ENCODE measurements around the gene RNF223.

Gene RNF223

GRCh38 chr1:1086911-1087341 is 12.8 kb upstream of the RNF223 start:
- no peak overlapping the region for H3K56ac ChIP-seq (ENCODE audit: low read length)
- H2BK120ac ChIP-seq (ENCODE audit: low read depth, low read length) = no peak overlapping the region
- H2AK5ac ChIP-seq (ENCODE audit: low read length) = no peak overlapping the region
- H3K4me1 ChIP-seq (ENCODE audit: control insufficient read depth, low read depth, low read length) = no peaks in the 10 kb centered on the region
- no peak overlapping the region for H3K4me3 ChIP-seq (ENCODE audit: low read length)
- no peak overlapping the region for H3K23ac ChIP-seq (ENCODE audit: low read length)
- H3K18ac ChIP-seq (ENCODE audit: low read length) = no peak overlapping the region
- no peak overlapping the region for H3K4me2 ChIP-seq (ENCODE audit: low read length)
- no peak overlapping the region for H4K5ac ChIP-seq (ENCODE audit: low read length)
- no peaks in the 10 kb centered on the region for H3K36me3 ChIP-seq (ENCODE audit: control insufficient read depth, insufficient read depth, low read length)
- no peaks in the 10 kb centered on the region for H3K79me1 ChIP-seq (ENCODE audit: low read length)
- H2BK5ac ChIP-seq (ENCODE audit: low read length) = no peak overlapping the region
- H4K8ac ChIP-seq (ENCODE audit: low read depth, low read length) = no peak overlapping the region
- H3K9ac ChIP-seq (ENCODE audit: low read length) = no peak overlapping the region
- no peaks in the 10 kb centered on the region for H3K79me2 ChIP-seq (ENCODE audit: control insufficient read depth, insufficient read depth, low read length)
- H3K27ac ChIP-seq (ENCODE audit: low read depth, low read length) = no peak overlapping the region
- DNase-seq = no peak
- no peak overlapping the region for H3K4ac ChIP-seq (ENCODE audit: low read depth, low read length)
- no peak overlapping the region for H2BK15ac ChIP-seq (replicated peaks; ENCODE audit: low read depth)
- WGBS (ENCODE audit: extremely low coverage, insufficient coverage, low lambda C conversion rate) = no CpG with 5 or more reads among the region's 17 CpGs
- H3K27me3 ChIP-seq (ENCODE audit: insufficient read depth, low read length, poor library complexity) = no peaks in the 10 kb centered on the region

GRCh38 chr1:1085911-1086841 is 12.1 kb upstream of the RNF223 start:
- H3K4me1 ChIP-seq (ENCODE audit: control insufficient read depth, low read depth, low read length) = no peaks in the 10 kb centered on the region
- no peak for DNase-seq
- no peak overlapping the region for H2AK5ac ChIP-seq (ENCODE audit: low read length)
- no peak overlapping the region for H3K27ac ChIP-seq (ENCODE audit: low read depth, low read length)
- no peak overlapping the region for H3K56ac ChIP-seq (ENCODE audit: low read length)
- H4K5ac ChIP-seq (ENCODE audit: low read length) = no peak overlapping the region
- H3K18ac ChIP-seq (ENCODE audit: low read length) = no peak overlapping the region
- no peak overlapping the region for H3K23ac ChIP-seq (ENCODE audit: low read length)
- no peak overlapping the region for H3K9ac ChIP-seq (ENCODE audit: low read length)
- H3K79me2 ChIP-seq (ENCODE audit: control insufficient read depth, insufficient read depth, low read length) = no peaks in the 10 kb centered on the region
- H2BK5ac ChIP-seq (ENCODE audit: low read length) = no peak overlapping the region
- H3K79me1 ChIP-seq (ENCODE audit: low read length) = no peaks in the 10 kb centered on the region
- H4K8ac ChIP-seq (ENCODE audit: low read depth, low read length) = no peak overlapping the region
- no peak overlapping the region for H3K4ac ChIP-seq (ENCODE audit: low read depth, low read length)
- H3K36me3 ChIP-seq (ENCODE audit: control insufficient read depth, insufficient read depth, low read length) = no peaks in the 10 kb centered on the region
- H2BK120ac ChIP-seq (ENCODE audit: low read depth, low read length) = no peak overlapping the region
- no peaks in the 10 kb centered on the region for H3K27me3 ChIP-seq (ENCODE audit: insufficient read depth, low read length, poor library complexity)
- no peak overlapping the region for H2BK15ac ChIP-seq (replicated peaks; ENCODE audit: low read depth)
- no peak overlapping the region for H3K4me2 ChIP-seq (ENCODE audit: low read length)
- WGBS (ENCODE audit: extremely low coverage, insufficient coverage, low lambda C conversion rate) = no CpG with 5 or more reads among the region's 38 CpGs
- no peak overlapping the region for H3K4me3 ChIP-seq (ENCODE audit: low read length)

GRCh38 chr1:1085171-1085841 is 11.2 kb upstream of the RNF223 start:
- Histone ChIP-seq H3K4me1 (ENCODE audit: control insufficient read depth, low read depth, low read length) (no peaks in the 10 kb centered on the region), H3K27ac (ENCODE audit: low read depth, low read length) (no peak overlapping the region), H3K27me3 (ENCODE audit: insufficient read depth, low read length, poor library complexity) (no peaks in the 10 kb centered on the region), H3K36me3 (ENCODE audit: control insufficient read depth, insufficient read depth, low read length) (no peaks in the 10 kb centered on the region), H3K9ac (ENCODE audit: low read length) (no peak overlapping the region), H3K4me2 (ENCODE audit: low read length) (no peak overlapping the region), H3K79me1 (ENCODE audit: low read length) (no peaks in the 10 kb centered on the region), H2BK15ac (replicated peaks; ENCODE audit: low read depth) (no peak overlapping the region), H3K79me2 (ENCODE audit: control insufficient read depth, insufficient read depth, low read length) (no peaks in the 10 kb centered on the region), H3K18ac (ENCODE audit: low read length) (no peak overlapping the region), H2AK5ac (ENCODE audit: low read length) (no peak overlapping the region), H3K23ac (ENCODE audit: low read length) (no peak overlapping the region), H3K4ac (ENCODE audit: low read depth, low read length) (no peak overlapping the region), H3K56ac (ENCODE audit: low read length) (no peak overlapping the region), H4K8ac (ENCODE audit: low read depth, low read length) (no peak overlapping the region), H4K5ac (ENCODE audit: low read length) (no peak overlapping the region), H2BK120ac (ENCODE audit: low read depth, low read length) (no peak overlapping the region), H3K4me3 (ENCODE audit: low read length) (no peak overlapping the region), H2BK5ac (ENCODE audit: low read length) (no peak overlapping the region)
- DNase-seq = no peak
- WGBS (ENCODE audit: extremely low coverage, insufficient coverage, low lambda C conversion rate) = no CpG with 5 or more reads among the region's 30 CpGs

- no peak overlapping the region for H3K4ac ChIP-seq (ENCODE audit: low read depth, low read length)
- H4K8ac ChIP-seq (ENCODE audit: low read depth, low read length) = no peak overlapping the region
- H4K5ac ChIP-seq (ENCODE audit: low read length) = no peak overlapping the region
- H3K27me3 ChIP-seq (ENCODE audit: insufficient read depth, low read length, poor library complexity) = no peaks in the 10 kb centered on the region
- no peaks in the 10 kb centered on the region for H3K4me1 ChIP-seq (ENCODE audit: control insufficient read depth, low read depth, low read length)
- H3K56ac ChIP-seq (ENCODE audit: low read length) = no peak overlapping the region
- H3K23ac ChIP-seq (ENCODE audit: low read length) = no peak overlapping the region
- H2BK15ac ChIP-seq (replicated peaks; ENCODE audit: low read depth) = no peak overlapping the region
- H3K79me1 ChIP-seq (ENCODE audit: low read length) = no peaks in the 10 kb centered on the region
- no peak overlapping the region for H2BK5ac ChIP-seq (ENCODE audit: low read length)
- H3K79me2 ChIP-seq (ENCODE audit: control insufficient read depth, insufficient read depth, low read length) = no peaks in the 10 kb centered on the region
- H3K18ac ChIP-seq (ENCODE audit: low read length) = no peak overlapping the region
- no peak overlapping the region for H2BK120ac ChIP-seq (ENCODE audit: low read depth, low read length)
- no peak overlapping the region for H3K4me3 ChIP-seq (ENCODE audit: low read length)
- H3K4me2 ChIP-seq (ENCODE audit: low read length) = no peak overlapping the region
- WGBS (ENCODE audit: extremely low coverage, insufficient coverage, low lambda C conversion rate) = no CpG with 5 or more reads among the region's 38 CpGs
- no peak for DNase-seq
- H3K9ac ChIP-seq (ENCODE audit: low read length) = no peak overlapping the region
- no peaks in the 10 kb centered on the region for H3K36me3 ChIP-seq (ENCODE audit: control insufficient read depth, insufficient read depth, low read length)
- H2AK5ac ChIP-seq (ENCODE audit: low read length) = no peak overlapping the region
- no peak overlapping the region for H3K27ac ChIP-seq (ENCODE audit: low read depth, low read length)
These were observed 10.5 kb upstream of the RNF223 start for GRCh38 chr1:1084372-1085170.

GRCh38 chr1:1083416-1084371 is 9.6 kb upstream of the RNF223 start:
- no peaks in the 10 kb centered on the region for H3K4me1 ChIP-seq (ENCODE audit: control insufficient read depth, low read depth, low read length)
- no peak overlapping the region for H2BK15ac ChIP-seq (replicated peaks; ENCODE audit: low read depth)
- H3K27me3 ChIP-seq (ENCODE audit: insufficient read depth, low read length, poor library complexity) = no peaks in the 10 kb centered on the region
- WGBS (ENCODE audit: extremely low coverage, insufficient coverage, low lambda C conversion rate) = no CpG with 5 or more reads among the region's 43 CpGs
- no peak overlapping the region for H3K18ac ChIP-seq (ENCODE audit: low read length)
- H3K56ac ChIP-seq (ENCODE audit: low read length) = no peak overlapping the region
- no peak overlapping the region for H2BK120ac ChIP-seq (ENCODE audit: low read depth, low read length)
- no peak overlapping the region for H3K4me3 ChIP-seq (ENCODE audit: low read length)
- no peaks in the 10 kb centered on the region for H3K79me2 ChIP-seq (ENCODE audit: control insufficient read depth, insufficient read depth, low read length)
- no peak for DNase-seq
- H3K79me1 ChIP-seq (ENCODE audit: low read length) = no peaks in the 10 kb centered on the region
- H3K9ac ChIP-seq (ENCODE audit: low read length) = no peak overlapping the region
- no peak overlapping the region for H3K4ac ChIP-seq (ENCODE audit: low read depth, low read length)
- no peak overlapping the region for H2BK5ac ChIP-seq (ENCODE audit: low read length)
- no peak overlapping the region for H4K8ac ChIP-seq (ENCODE audit: low read depth, low read length)
- H3K23ac ChIP-seq (ENCODE audit: low read length) = no peak overlapping the region
- no peak overlapping the region for H3K27ac ChIP-seq (ENCODE audit: low read depth, low read length)
- H2AK5ac ChIP-seq (ENCODE audit: low read length) = no peak overlapping the region
- no peak overlapping the region for H3K4me2 ChIP-seq (ENCODE audit: low read length)
- no peak overlapping the region for H4K5ac ChIP-seq (ENCODE audit: low read length)
- H3K36me3 ChIP-seq (ENCODE audit: control insufficient read depth, insufficient read depth, low read length) = no peaks in the 10 kb centered on the region

Data from mesendoderm (in vitro differentiated cells).